NB4 (cell line): ENCODE measurements around the gene KRT80.

Source experiments
- POLR2A ChIP-seq: IDR thresholded peaks from 2 replicates; pipeline ENCODE4 v1.6.1; 2011; ENCODE audit warnings: mild to moderate bottlenecking; ENCODE audit not compliant: insufficient read length; ENCODE audit errors: extremely low read depth
- TF ChIP-seq, protein P1 (sequence below): IDR thresholded peaks from one replicate; pipeline ENCODE4 v1.5.1; 2012; ENCODE audit warnings: low read depth, low read length

DNA sequence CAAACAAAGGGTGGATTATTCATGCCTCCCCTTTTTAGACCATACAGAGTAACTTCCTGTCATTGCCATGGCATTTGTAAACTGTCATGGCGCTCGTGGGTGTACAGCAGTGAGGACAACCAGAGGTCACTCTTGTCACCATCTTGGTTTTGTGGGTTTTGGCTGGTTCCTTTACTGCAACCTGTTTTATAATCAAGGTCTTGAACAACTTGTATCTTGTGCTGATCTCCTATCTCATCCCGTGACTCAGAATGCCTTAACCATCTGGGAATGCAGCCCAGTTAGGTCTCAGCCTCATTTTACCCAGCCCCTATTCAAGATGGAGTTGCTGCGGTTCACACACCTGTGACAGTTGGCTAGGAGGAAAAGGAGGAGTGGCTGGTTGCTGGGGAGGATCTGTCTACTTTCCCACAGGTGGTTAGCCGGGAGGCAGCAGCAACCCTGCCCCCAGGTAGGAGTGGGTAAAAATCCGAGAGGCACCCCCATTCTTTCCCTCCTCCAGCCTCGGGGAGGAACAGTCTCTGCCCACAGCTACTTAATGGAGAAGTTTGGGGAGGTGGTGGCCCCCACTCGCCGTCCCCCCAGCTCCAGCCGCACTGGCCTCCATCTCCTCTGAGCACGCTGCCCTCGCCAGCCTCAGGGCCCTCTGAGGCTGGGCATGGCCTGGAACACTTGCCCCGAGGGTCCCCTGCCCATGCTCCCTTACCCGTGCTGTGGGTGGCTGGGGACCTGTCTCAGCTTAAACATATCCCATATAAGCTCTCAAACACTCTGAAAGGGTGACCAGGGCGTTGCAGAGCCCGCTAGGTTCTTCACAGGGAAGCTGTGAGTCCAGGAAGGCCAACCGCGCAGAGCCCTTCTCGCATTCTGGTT, 70.6 kb downstream of the KRT80 start:
- TF ChIP-seq, protein P1, sequence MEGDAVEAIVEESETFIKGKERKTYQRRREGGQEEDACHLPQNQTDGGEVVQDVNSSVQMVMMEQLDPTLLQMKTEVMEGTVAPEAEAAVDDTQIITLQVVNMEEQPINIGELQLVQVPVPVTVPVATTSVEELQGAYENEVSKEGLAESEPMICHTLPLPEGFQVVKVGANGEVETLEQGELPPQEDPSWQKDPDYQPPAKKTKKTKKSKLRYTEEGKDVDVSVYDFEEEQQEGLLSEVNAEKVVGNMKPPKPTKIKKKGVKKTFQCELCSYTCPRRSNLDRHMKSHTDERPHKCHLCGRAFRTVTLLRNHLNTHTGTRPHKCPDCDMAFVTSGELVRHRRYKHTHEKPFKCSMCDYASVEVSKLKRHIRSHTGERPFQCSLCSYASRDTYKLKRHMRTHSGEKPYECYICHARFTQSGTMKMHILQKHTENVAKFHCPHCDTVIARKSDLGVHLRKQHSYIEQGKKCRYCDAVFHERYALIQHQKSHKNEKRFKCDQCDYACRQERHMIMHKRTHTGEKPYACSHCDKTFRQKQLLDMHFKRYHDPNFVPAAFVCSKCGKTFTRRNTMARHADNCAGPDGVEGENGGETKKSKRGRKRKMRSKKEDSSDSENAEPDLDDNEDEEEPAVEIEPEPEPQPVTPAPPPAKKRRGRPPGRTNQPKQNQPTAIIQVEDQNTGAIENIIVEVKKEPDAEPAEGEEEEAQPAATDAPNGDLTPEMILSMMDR: no peak
- no peak for TF ChIP-seq POLR2A
